Parathyroid adenoma (tissue), 2 donors: ENCODE data around the gene FYB2.

ENCODE experiments used
- H2AFZ ChIP-seq: fragments of 300-600 bp; sonication (generic); one replicate; pipeline ENCODE4 v1.7.0; 2017; ENCODE audit warnings: antibody characterized with exemption, mild to moderate bottlenecking
- H3K27ac ChIP-seq: fragments of 300-600 bp; sonication (generic); one replicate; pipeline ENCODE4 v1.7.0; 2017
- H3K27me3 ChIP-seq: fragments of 300-600 bp; sonication (generic); one replicate; pipeline ENCODE4 v1.7.0; 2017; ENCODE audit warnings: low read length; ENCODE audit not compliant: control insufficient read depth, insufficient read depth
- H3K36me3 ChIP-seq: fragments of 300-600 bp; sonication (generic); one replicate; pipeline ENCODE4 v1.7.0; 2017; ENCODE audit warnings: low read length; ENCODE audit not compliant: control insufficient read depth, insufficient read depth
- H3K4me1 ChIP-seq: fragments of 300-600 bp; sonication (generic); one replicate; pipeline ENCODE4 v1.7.0; 2017; ENCODE audit warnings: control low read depth
- H3K4me2 ChIP-seq: fragments of 300-600 bp; sonication (generic); one replicate; pipeline ENCODE4 v1.7.0; 2017; ENCODE audit warnings: low read length
- H3K4me3 ChIP-seq: fragments of 300-600 bp; sonication (generic); one replicate; pipeline ENCODE4 v1.7.0; 2017; ENCODE audit warnings: low read depth, low read length
- H3K79me2 ChIP-seq: fragments of 300-600 bp; sonication (generic); one replicate; pipeline ENCODE4 v1.7.0; 2017; ENCODE audit warnings: control low read depth
- H3K9ac ChIP-seq: fragments of 300-600 bp; sonication (generic); one replicate; pipeline ENCODE4 v1.7.0; 2017; ENCODE audit warnings: mild to moderate bottlenecking
- H3K9me3 ChIP-seq: fragments of 300-600 bp; sonication (generic); one replicate; pipeline ENCODE4 v1.7.0; 2017; ENCODE audit warnings: low read length; ENCODE audit not compliant: control insufficient read depth
- TF ChIP-seq, protein P1 (sequence below): fragments of 300-600 bp; sonication (generic); IDR thresholded peaks from one replicate; pipeline ENCODE4 v1.7.0; 2017; ENCODE audit warnings: antibody characterized with exemption, mild to moderate bottlenecking
- donor health status: primary hyperparathyroidism.

The FYB2 gene

DNA sequence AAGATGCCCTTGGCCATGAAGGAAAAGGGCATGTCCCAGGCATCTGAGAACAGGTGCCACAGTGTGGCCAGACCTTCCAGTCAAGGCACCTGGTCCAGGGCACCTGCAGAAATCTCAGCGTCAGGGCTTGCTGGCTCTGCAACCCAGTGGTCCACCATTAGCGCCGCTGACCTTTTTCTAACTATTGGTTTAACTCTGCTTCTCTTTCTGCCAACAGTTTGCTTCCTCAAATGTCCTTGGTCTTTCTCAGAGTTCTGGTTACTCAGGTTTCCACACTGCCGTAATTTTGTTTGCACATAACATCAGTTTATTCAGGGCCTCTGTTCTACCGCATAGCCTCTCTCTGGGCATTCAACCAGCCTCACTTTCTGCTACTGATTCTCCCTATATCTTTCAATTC lies 16.5 kb upstream of the FYB2 start:
- H3K4me1 ChIP-seq = no peaks in the 10 kb centered on the region
- H3K36me3 ChIP-seq = no peaks in the 10 kb centered on the region

DNA sequence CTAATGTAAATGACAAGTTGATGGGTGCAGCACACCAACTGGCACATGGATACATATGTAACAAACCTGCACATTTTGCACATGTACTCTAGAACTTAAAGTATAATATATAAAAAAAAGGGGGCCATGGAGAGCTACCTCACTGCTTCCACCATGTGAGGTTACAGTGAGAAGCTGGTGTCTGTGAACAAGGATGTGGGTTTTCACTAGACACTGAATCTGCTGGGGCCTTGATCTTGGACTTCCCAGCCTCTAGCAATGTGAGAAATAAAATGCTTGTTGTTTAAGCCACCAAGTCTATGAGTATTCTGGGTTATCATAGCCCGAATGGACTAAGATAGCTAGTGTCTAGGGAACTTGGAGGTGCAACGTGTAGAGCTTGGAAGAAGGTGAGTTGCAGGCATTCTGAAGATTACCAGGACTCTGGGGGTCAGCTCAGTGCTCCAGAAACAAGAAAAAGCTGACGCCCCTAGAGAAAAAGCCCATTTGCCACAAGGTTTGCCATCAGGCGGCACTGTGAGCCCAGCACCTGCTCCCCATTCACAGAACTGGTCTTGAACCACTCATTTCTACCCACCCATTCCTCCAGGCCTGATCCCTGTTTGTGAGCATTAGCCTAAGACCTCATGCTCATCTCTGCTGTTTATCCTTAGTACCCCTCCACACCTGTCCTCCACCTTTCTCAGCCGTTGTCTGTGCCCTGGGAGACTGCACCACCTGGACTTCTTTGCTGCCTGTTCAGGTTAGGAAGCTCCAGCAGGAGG lies 15.1 kb upstream of the FYB2 start:
- Histone ChIP-seq H3K27ac (no peak overlapping the region), H2AFZ (no peak overlapping the region), H3K9me3 (no peaks in the 10 kb centered on the region), H3K4me3 (no peak overlapping the region), H3K36me3 (no peaks in the 10 kb centered on the region), H3K27me3 (no peaks in the 10 kb centered on the region), H3K4me2 (no peak overlapping the region), H3K9ac (no peak overlapping the region), H3K79me2 (no peaks in the 10 kb centered on the region), H3K4me1 (no peaks in the 10 kb centered on the region)
- TF ChIP-seq, protein P1, sequence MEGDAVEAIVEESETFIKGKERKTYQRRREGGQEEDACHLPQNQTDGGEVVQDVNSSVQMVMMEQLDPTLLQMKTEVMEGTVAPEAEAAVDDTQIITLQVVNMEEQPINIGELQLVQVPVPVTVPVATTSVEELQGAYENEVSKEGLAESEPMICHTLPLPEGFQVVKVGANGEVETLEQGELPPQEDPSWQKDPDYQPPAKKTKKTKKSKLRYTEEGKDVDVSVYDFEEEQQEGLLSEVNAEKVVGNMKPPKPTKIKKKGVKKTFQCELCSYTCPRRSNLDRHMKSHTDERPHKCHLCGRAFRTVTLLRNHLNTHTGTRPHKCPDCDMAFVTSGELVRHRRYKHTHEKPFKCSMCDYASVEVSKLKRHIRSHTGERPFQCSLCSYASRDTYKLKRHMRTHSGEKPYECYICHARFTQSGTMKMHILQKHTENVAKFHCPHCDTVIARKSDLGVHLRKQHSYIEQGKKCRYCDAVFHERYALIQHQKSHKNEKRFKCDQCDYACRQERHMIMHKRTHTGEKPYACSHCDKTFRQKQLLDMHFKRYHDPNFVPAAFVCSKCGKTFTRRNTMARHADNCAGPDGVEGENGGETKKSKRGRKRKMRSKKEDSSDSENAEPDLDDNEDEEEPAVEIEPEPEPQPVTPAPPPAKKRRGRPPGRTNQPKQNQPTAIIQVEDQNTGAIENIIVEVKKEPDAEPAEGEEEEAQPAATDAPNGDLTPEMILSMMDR = no peak

More for the DNA sequence above, 16.5 kb upstream of the FYB2 start:
- Histone ChIP-seq H2AFZ (no peak overlapping the region), H3K4me2 (no peak overlapping the region), H3K9me3 (no peaks in the 10 kb centered on the region), H3K9ac (no peak overlapping the region), H3K27ac (no peak overlapping the region), H3K27me3 (no peaks in the 10 kb centered on the region), H3K79me2 (no peaks in the 10 kb centered on the region), H3K4me3 (no peak overlapping the region)
- TF ChIP-seq, protein P1 = no peak

DNA sequence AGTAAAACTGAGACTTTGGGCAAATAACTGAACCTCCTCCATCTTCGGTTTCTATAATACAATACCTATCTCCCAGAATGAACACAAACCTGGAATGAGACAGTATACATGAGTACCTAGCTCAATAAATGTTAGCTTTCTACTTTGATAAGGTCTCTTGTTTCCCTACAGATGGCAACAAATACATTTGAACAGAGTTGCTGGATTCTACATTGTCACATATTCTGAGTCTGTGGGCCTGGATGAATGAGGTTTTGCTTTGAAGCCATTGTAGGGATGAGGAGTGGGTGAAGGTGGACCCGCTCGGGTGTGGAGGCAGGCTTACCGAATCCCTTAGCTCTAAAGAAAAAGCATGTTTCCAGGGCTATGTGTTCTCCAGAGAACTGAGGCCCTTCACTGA lies 13.9 kb upstream of the FYB2 start:
- TF ChIP-seq, protein P1 = no peak
- no peak overlapping the region for H3K4me3 ChIP-seq
- H3K4me2 ChIP-seq = no peak overlapping the region
- no peak overlapping the region for H2AFZ ChIP-seq
- no peaks in the 10 kb centered on the region for H3K9me3 ChIP-seq
- H3K27me3 ChIP-seq = no peaks in the 10 kb centered on the region
- H3K4me1 ChIP-seq = no peaks in the 10 kb centered on the region
- H3K79me2 ChIP-seq = no peaks in the 10 kb centered on the region
- H3K9ac ChIP-seq = no peak overlapping the region
- H3K27ac ChIP-seq = no peak overlapping the region
- H3K36me3 ChIP-seq = no peaks in the 10 kb centered on the region

DNA sequence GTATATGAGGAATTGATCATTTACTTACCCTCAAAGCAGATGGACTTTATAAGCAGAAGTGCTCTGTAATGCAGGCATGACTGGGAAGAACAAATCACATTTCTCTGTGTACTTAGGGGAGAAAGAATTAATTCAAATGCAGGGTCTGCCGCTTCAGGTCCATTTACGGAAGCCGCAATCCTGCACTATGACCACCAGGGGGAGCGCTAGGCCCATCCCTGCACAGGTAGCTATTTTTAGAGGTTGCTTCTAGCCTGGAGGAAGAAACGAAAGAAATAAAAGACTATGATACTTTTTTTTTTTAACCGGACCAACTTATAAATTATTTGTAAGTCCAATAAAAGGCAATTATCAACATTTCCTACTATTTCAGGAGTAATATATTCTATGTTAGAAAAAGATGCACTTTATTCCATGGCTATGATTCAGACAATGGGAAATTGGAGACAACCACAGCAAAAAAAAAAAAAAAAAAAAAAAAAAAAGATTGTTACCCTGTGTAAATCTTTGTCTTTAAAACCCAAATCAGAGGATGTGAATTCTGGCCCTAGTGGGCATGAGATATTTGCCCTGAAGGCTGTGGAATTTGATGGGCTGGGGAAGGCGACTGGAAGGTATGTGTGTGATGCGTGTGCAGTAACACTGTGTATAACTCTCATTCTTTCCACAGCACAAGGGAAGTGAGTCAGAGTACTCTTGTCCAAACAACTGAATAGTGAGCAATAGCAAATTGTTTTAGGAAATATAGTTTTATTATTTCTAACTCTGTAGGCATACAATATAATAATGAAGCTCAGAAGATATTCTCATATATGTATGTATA lies 12.9 kb upstream of the FYB2 start:
- Histone ChIP-seq H3K36me3 (no peaks in the 10 kb centered on the region), H3K27ac (no peak overlapping the region), H3K9me3 (no peaks in the 10 kb centered on the region), H2AFZ (no peak overlapping the region), H3K27me3 (no peaks in the 10 kb centered on the region), H3K4me2 (no peak overlapping the region), H3K79me2 (no peaks in the 10 kb centered on the region), H3K4me1 (no peaks in the 10 kb centered on the region), H3K9ac (no peak overlapping the region), H3K4me3 (no peak overlapping the region)
- TF ChIP-seq, protein P1 = peak; percentile 90
